Measurements from ENCODE around the gene SLC26A2.
"Not testable (repeated sequence)": the region's sequence is repeated elsewhere in the genome, so short reads cannot be mapped to it uniquely, and the experiment has no call there.

Gene SLC26A2

DNA sequence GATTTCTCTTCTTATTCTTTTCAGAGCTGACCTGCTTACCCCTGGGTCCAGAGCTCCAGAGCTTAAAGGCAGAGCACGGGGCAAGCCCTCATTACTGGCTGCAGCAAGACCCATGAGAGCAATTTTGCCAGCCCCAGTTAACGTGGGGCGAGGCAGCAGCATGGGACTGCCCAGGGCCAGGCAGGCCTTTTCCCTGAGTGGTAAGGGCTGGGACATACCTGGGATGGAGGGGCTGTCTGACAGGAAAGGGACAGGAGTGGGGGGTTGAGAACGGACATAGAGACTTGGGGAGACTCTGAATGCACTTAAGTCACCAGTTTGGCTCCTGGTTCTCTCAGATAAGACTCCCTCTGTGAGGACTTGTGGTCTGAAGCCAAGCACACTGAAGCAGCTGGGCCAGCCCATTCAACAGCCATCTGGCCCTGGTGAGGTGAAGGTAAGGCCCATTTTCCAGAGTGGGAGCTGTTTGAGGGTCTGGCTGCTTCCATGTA lies 66.2 kb downstream of the SLC26A2 start:
- TF ChIP-seq ZNF37A (tag by site-specific recombination; IDR thresholded peaks at IDR 0.05): no peak
- Histone ChIP-seq H3K27ac (ENCODE audit: extremely low read depth, low read depth, low read length) (no peak overlapping the region), H3K4me1 (ENCODE audit: control insufficient read depth, insufficient read depth, low read length) (no peaks in the 10 kb centered on the region), H3K9me3 (ENCODE audit: control insufficient read depth, insufficient read depth, low read depth, low read length) (no peaks in the 10 kb centered on the region), H3K4me3 (ENCODE audit: low read depth, low read length) (no peak overlapping the region), H3K36me3 (ENCODE audit: control insufficient read depth in 2 of 2, insufficient read depth in 1 of 2, low read length in 2 of 2) (peaks cover 60 to 93% of the 10 kb centered on the region in 2 experiments)
- CTCF ChIA-PET: interaction anchor here (0.6 kb wide), 1 partner anchor 138 kb away, joined by 4 read pairs; no protein-coding TSS in a partner anchor
- POLR2A ChIA-PET: no interaction called here

DNA sequence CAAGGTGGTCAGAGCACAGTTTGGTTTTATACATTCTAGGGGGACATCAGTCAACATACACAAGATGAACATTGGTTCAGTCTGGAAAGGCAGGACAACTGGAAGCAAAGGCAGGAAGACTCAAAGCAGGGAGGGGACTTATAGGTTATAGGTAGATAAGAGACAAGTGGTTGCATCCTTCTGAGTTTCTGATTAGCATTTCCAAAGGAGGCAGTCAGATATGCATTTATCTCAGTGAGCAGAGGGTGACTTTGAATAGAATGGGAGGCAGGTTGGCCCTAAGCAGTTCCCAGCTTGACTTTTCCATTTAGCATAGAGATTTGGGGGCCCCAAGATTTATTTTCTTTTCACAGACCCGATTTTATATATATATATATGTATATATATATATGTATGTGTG lies 67.5 kb downstream of the SLC26A2 start:
- peaks cover 59 to 93% of the 10 kb centered on the region in 2 experiments for H3K36me3 ChIP-seq (ENCODE audit: control insufficient read depth in 2 of 2, insufficient read depth in 1 of 2, low read length in 2 of 2)
- H3K9me3 ChIP-seq (ENCODE audit: control insufficient read depth, insufficient read depth, low read depth, low read length); POLR2A ChIA-PET; H3K27ac ChIP-seq (ENCODE audit: extremely low read depth, low read depth, low read length); H3K4me1 ChIP-seq (ENCODE audit: control insufficient read depth, insufficient read depth, low read length); H3K4me3 ChIP-seq (ENCODE audit: low read depth, low read length): not testable (repeated sequence)
- CTCF ChIA-PET: interaction anchor here (1.4 kb wide), 1 partner anchor 28 kb away, joined by 5 read pairs; the partner anchor contains the start of genes HMGXB3 and TIGD6

DNA sequence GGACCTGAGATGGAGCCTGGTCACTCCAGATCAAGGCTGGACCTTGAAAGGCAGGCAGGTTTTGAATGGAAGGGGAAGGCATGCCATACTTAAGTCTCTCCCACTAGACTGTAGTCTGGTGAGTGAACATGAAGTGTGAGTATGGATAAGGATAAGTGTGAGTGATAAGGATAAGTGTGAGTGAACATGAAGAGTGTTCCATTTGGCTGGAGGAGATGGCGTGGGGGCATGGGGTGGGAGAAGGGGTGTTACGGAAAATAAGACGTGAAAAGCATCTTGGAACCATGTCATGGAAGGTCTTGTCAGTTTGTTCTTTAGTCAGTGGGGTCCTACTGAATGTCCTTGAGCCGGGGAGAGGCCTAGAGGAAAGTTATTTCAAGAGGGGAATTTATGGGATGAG lies 72.8 kb downstream of the SLC26A2 start:
- ChIA-PET CTCF (no interaction called here), POLR2A (interaction anchor here (1.9 kb wide), 1 partner anchor 33 kb away, joined by 6 read pairs; the partner anchor contains the start of genes HMGXB3 and TIGD6)
- TF ChIP-seq PRDM1 (tag by site-specific recombination; IDR thresholded peaks at IDR 0.05) (peak; percentile 80), ZNF529 (tag by site-specific recombination; IDR thresholded peaks at IDR 0.05; ENCODE audit: insufficient replicate concordance) (no peak)
- Histone ChIP-seq H3K4me1 (ENCODE audit: control insufficient read depth, insufficient read depth, low read length) (no peaks in the 10 kb centered on the region), H3K36me3 (ENCODE audit: control insufficient read depth in 2 of 2, insufficient read depth in 1 of 2, low read length in 2 of 2) (peaks cover 58 to 98% of the 10 kb centered on the region in 2 experiments), H3K27ac (ENCODE audit: extremely low read depth, low read depth, low read length) (no peak overlapping the region), H3K4me3 (ENCODE audit: low read depth, low read length) (no peak overlapping the region), H3K9me3 (ENCODE audit: control insufficient read depth, insufficient read depth, low read depth, low read length) (no peaks in the 10 kb centered on the region)

DNA sequence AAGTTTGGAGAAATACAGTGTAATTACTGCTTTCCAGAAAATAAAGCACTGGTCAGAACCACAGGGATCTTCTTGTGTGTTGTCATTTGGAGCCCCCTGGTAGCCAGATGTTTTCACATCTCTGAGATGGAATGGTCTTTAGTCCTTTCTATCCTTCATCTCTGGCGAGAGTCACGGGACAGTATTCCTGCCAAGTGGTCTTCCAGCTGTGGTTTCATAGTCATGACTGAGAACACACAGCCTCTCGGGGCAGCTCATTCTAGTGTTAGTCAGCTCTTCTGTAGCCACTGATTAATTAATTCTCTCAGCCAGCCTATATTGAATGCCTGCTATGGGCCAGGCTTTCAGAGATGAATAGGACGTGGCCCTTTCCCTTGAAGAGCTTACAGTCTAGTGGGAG lies 74.1 kb downstream of the SLC26A2 start:
- Histone ChIP-seq H3K9me3 (ENCODE audit: control insufficient read depth, insufficient read depth, low read depth, low read length) (no peaks in the 10 kb centered on the region), H3K4me3 (ENCODE audit: low read depth, low read length) (no peak overlapping the region), H3K4me1 (ENCODE audit: control insufficient read depth, insufficient read depth, low read length) (no peaks in the 10 kb centered on the region), H3K36me3 (ENCODE audit: control insufficient read depth in 2 of 2, insufficient read depth in 1 of 2, low read length in 2 of 2) (peaks cover 61 to 97% of the 10 kb centered on the region in 2 experiments), H3K27ac (ENCODE audit: extremely low read depth, low read depth, low read length) (no peak overlapping the region)
- TF ChIP-seq ZNF561 (tag by site-specific recombination; IDR thresholded peaks at IDR 0.05; ENCODE audit: borderline replicate concordance) (no peak), ZNF843 (tag by site-specific recombination; IDR thresholded peaks at IDR 0.05) (no peak), ZNF24 (tag by site-specific recombination; IDR thresholded peaks at IDR 0.05) (no peak), ZNF558 (tag by site-specific recombination; IDR thresholded peaks at IDR 0.05) (no peak), ZBTB7A (tag by site-specific recombination; IDR thresholded peaks at IDR 0.05; ENCODE audit: low read depth) (no peak), ZNF266 (tag by site-specific recombination; IDR thresholded peaks at IDR 0.05; ENCODE audit: low read depth) (no peak), ZSCAN16 (tag by site-specific recombination; IDR thresholded peaks at IDR 0.05) (no peak), ZNF776 (tag by site-specific recombination; IDR thresholded peaks at IDR 0.05; ENCODE audit: borderline replicate concordance) (no peak), GFI1B (tag by site-specific recombination; IDR thresholded peaks at IDR 0.05) (no peak)
- TF ChIP-seq, protein P1, sequence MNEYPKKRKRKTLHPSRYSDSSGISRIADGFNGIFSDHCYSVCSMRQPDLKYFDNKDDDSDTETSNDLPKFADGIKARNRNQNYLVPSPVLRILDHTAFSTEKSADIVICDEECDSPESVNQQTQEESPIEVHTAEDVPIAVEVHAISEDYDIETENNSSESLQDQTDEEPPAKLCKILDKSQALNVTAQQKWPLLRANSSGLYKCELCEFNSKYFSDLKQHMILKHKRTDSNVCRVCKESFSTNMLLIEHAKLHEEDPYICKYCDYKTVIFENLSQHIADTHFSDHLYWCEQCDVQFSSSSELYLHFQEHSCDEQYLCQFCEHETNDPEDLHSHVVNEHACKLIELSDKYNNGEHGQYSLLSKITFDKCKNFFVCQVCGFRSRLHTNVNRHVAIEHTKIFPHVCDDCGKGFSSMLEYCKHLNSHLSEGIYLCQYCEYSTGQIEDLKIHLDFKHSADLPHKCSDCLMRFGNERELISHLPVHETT (tag by site-specific recombination; IDR thresholded peaks at IDR 0.05): no peak
- POLR2A ChIA-PET: interaction anchor here (1.9 kb wide), 1 partner anchor 34 kb away, joined by 6 read pairs; the partner anchor contains the start of genes HMGXB3 and TIGD6
- CTCF ChIA-PET: interaction anchor here (1.1 kb wide), 1 partner anchor 9 kb away, joined by 4 read pairs; no protein-coding TSS in a partner anchor

Data from HEK293 (cell line).